ENCODE measurements around the gene MBP.
"Not testable (repeated sequence)": the region's sequence is repeated elsewhere in the genome, so short reads cannot be mapped to it uniquely, and the experiment has no call there.

Gene MBP

DNA sequence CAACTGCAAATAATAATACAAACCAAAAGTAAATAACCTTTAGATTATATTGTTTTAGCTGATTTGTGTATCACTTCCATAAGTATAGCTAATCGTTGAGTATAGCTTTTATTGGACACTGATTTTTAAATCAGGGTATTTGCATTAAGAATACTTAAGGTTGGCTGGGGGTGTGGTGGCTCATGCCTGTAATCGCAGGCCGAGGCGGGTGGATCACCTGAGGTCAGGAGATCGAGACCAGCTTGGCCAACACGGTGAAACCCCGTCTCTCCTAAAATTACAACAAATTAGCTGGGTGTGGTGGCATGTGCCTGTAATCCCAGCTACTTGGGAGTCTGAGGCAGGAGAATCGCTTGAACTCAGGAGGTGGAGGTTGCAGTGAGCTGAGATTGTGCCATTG lies 188.2 kb downstream of the MBP start:
- H3K27ac Mint-ChIP-seq (ENCODE audit: low read depth); H3K36me3 Mint-ChIP-seq (ENCODE audit: insufficient read depth); H3K9me3 Mint-ChIP-seq; H3K27me3 Mint-ChIP-seq; DNase-seq (ENCODE audit: low spot score in 2 of 2); H3K4me3 Mint-ChIP-seq; ATAC-seq (replicated peaks; ENCODE audit: extremely low read depth, poor library complexity, severe bottlenecking): not testable (repeated sequence)
- peaks cover 34% of the 10 kb centered on the region for H3K4me1 Mint-ChIP-seq

DNA sequence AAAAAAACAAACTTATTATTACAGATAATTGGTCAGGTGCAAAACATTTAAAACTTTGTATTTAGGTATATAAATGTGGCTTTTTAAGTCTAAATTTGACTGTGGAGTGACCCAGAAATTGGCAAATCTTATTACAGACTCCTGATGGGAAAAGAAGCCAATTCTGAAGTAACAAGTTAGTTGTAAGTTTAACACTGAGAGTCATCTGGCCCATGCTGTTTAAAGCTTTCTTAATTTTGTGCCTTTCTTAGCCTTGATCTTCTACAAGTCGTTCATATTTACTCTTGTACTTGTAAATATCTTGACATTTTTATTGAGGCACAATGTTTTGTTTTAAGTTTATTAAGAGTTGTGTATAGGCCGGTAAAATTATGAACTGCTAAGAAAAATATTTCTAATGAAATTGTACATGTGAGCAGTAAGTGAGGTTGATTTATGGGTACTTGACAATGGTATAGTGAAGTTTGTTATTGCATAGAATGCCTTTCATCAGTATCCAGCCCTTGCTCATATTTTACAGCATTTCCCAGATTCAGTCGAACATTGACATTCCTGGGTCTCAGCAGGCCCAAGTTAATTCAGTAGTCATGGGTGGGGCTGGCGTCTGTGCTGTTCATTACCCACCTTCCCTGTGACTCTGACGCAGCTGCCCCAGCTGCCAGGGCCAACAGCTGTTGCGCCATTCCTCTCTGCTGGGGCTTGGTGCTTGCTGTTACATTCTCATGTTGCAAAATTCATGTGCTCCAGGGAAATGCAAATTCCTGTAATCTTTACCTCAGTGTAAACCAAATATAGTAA lies 188.8 kb downstream of the MBP start:
- ATAC-seq (replicated peaks; ENCODE audit: extremely low read depth, poor library complexity, severe bottlenecking) (no peak), DNase-seq (ENCODE audit: low spot score in 2 of 2) (no peak)
- no peak overlapping the region for H3K27ac Mint-ChIP-seq (ENCODE audit: low read depth)
- peaks cover 8% of the 10 kb centered on the region for H3K36me3 Mint-ChIP-seq (ENCODE audit: insufficient read depth)
- no peaks in the 10 kb centered on the region for H3K27me3 Mint-ChIP-seq
- H3K9me3 Mint-ChIP-seq, result no peaks in the 10 kb centered on the region
- H3K4me3 Mint-ChIP-seq, result no peak overlapping the region
- peaks cover 30% of the 10 kb centered on the region for H3K4me1 Mint-ChIP-seq

DNA sequence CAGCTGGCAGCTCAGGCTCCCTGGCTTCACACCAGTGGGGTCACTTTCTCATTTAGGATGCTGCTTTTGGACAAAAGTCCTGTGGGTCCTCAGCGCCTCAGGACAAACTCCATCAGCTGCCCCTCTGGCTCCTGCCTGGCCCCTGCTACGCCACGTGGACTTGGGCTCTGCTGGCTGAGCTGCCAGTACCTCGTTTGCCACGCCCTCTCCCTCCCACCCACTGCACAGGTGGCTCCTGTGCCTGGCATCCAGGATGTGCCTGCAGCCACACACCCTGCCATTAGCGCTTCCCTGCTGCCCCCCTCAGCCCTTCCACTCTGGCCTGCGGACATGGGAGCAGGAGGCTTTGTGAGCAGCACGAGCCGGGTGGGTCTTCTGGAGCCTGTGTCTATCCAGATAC lies 191.3 kb downstream of the MBP start:
- Mint-ChIP-seq H3K9me3 (no peaks in the 10 kb centered on the region), H3K27ac (ENCODE audit: low read depth) (no peak overlapping the region), H3K4me1 (peaks cover 6% of the 10 kb centered on the region), H3K36me3 (ENCODE audit: insufficient read depth) (peaks cover 22% of the 10 kb centered on the region), H3K27me3 (no peaks in the 10 kb centered on the region), H3K4me3 (no peak overlapping the region)
- ATAC-seq (replicated peaks; ENCODE audit: extremely low read depth, poor library complexity, severe bottlenecking) (no peak), DNase-seq (ENCODE audit: low spot score in 2 of 2) (no peak)

DNA sequence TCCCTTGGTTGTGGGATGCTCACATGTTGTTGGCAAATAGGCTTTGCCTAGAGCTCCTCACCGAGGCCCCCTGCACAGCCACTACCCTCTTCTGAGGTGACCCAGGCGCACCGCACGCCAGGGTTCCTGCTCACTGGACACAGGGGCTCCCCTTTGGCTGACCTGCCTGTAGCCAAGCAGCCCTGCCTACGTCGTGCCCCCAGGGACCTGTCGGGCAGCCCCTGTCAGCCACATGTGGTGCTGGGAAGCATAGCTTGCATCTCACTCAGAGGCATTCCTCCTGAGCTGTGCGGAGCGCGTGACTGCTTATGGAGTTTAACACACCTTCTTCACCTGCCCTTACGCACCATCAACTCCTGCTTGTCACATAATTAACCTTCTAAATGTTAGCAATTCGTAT lies 194.0 kb downstream of the MBP start:
- H3K27ac Mint-ChIP-seq (ENCODE audit: low read depth), result no peak overlapping the region
- peaks cover 28% of the 10 kb centered on the region for H3K36me3 Mint-ChIP-seq (ENCODE audit: insufficient read depth)
- no peaks in the 10 kb centered on the region for H3K4me1 Mint-ChIP-seq
- DNase-seq (ENCODE audit: low spot score in 2 of 2) (no peak), ATAC-seq (replicated peaks; ENCODE audit: extremely low read depth, poor library complexity, severe bottlenecking) (no peak)
- H3K27me3 Mint-ChIP-seq, result no peaks in the 10 kb centered on the region
- no peak overlapping the region for H3K4me3 Mint-ChIP-seq
- no peaks in the 10 kb centered on the region for H3K9me3 Mint-ChIP-seq

DNA sequence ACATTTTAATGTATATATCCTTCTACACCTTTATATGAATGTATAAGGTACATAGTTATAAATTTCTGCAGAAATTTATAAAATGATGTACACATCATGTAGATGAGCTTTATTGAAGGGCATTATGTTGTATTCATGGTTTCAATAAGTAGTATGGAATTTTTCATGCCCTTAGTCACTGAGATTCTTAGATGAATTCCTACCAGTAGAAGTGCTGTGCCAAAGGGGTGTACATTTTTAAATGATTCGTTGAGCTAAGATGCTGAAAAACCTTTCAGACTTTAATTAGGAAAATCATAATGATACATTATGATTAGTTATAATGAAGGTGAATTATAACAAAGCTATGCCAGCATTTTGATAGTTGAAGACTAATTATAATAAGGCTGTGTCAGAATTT lies 195.0 kb downstream of the MBP start:
- ATAC-seq (replicated peaks; ENCODE audit: extremely low read depth, poor library complexity, severe bottlenecking), result no peak
- H3K4me3 Mint-ChIP-seq, result no peak overlapping the region
- peaks cover 2% of the 10 kb centered on the region for H3K4me1 Mint-ChIP-seq
- DNase-seq (ENCODE audit: low spot score in 2 of 2), result no peak
- H3K27ac Mint-ChIP-seq (ENCODE audit: low read depth), result no peak overlapping the region
- H3K27me3 Mint-ChIP-seq, result no peaks in the 10 kb centered on the region
- no peaks in the 10 kb centered on the region for H3K9me3 Mint-ChIP-seq
- peaks cover 28% of the 10 kb centered on the region for H3K36me3 Mint-ChIP-seq (ENCODE audit: insufficient read depth)

DNA sequence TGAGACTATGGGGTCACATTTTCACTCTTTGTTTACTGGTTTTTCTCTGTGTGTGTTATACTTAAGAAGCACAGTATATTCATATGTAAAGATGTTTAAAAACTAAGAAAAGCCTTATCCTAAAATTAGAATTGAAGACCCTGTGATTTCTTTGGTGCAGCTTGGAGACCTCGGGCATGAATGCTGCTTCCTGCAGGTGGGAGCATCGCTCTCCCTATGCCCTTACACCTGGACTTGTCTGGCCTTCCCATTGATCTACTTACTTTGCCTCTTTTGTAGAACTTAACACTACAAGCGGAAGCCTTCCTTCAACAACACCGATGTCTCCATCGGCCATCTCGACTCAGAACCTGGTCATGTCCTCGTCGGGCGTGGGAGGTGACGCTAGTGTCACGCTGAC lies 195.7 kb downstream of the MBP start:
- ATAC-seq (replicated peaks; ENCODE audit: extremely low read depth, poor library complexity, severe bottlenecking) (no peak), DNase-seq (ENCODE audit: low spot score in 2 of 2) (no peak)
- no peak overlapping the region for H3K27ac Mint-ChIP-seq (ENCODE audit: low read depth)
- no peaks in the 10 kb centered on the region for H3K9me3 Mint-ChIP-seq
- peaks cover 29% of the 10 kb centered on the region for H3K36me3 Mint-ChIP-seq (ENCODE audit: insufficient read depth)
- H3K4me3 Mint-ChIP-seq, result no peak overlapping the region
- H3K4me1 Mint-ChIP-seq, result peaks cover 10% of the 10 kb centered on the region
- H3K27me3 Mint-ChIP-seq, result no peaks in the 10 kb centered on the region

DNA sequence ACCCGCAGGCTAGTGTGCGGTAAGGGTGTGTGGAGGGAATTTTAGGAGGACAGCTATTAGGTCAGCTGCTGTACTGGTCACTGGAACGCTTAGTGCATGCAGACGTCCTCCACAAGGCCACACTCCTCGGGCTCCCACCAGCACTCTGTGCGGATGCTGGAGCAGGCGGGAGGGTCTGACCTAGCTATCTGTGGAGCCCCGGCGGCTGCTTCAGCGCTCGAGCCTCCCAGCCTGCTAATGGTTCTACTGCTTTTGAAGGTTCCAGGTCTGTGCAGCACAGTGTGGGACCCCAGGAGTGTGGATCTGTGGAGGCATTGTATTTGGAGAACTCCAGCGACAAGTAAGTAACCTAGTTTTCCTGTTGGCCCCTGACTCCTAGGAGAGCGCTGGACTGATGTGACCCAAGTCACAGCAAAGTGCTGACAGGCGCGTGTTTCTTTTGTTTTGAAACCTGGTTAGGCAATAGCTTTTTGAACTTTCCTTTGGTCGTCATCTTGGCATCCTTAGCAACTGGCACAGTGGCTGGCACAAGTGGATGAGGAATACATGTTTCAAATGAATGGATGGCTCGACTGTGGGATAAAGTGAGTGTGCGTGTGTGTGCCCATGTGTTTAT lies 196.8 kb downstream of the MBP start:
- no peak for ATAC-seq (replicated peaks; ENCODE audit: extremely low read depth, poor library complexity, severe bottlenecking)
- DNase-seq (ENCODE audit: low spot score in 2 of 2), result no peak
- no peak overlapping the region for H3K27ac Mint-ChIP-seq (ENCODE audit: low read depth)
- H3K4me3 Mint-ChIP-seq, result no peak overlapping the region
- no peaks in the 10 kb centered on the region for H3K9me3 Mint-ChIP-seq
- peaks cover 32% of the 10 kb centered on the region for H3K36me3 Mint-ChIP-seq (ENCODE audit: insufficient read depth)
- H3K27me3 Mint-ChIP-seq, result no peaks in the 10 kb centered on the region
- peaks cover 12% of the 10 kb centered on the region for H3K4me1 Mint-ChIP-seq

DNA sequence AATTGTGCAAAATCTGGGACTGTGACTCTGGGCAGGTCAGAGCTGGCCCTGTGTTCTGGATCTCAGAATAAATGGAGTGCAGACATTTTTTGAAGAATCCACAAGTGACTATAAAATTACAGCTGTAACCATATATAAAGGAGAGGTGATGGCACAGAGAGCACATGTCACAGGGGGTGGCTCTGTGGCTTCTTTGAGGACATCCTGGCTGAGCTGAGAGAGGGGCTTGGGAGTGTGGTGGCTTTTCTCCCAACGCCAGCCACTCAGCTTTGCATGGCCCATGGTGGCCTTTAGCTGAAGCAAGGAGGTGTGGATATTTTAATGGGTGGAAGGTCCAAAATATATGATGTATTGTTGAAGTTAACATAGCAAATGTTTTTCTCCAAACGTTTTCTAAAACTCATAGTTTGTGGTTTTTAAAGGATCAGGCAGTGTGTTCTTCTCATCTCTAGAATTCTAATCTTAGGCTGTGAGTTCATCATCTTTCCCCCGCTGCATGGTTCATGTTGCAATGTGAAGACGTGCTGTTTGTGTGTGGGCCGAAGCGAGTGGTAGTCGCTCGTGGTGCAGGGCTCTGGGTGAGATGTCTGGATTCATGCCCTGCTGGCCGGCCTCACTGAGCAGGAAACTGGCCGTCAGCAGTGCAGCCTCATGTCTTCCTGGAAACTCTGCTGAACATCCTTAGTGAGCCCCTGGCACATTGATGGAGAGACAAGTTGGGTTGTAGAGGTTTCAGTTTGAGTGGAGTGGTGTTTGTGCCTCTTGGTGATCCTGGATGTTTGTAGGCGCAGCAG lies 200.4 kb downstream of the MBP start:
- Mint-ChIP-seq H3K27me3 (no peaks in the 10 kb centered on the region), H3K9me3 (no peaks in the 10 kb centered on the region), H3K27ac (ENCODE audit: low read depth) (peak overlapping the region; percentile 35), H3K4me3 (no peak overlapping the region), H3K4me1 (peaks cover 12% of the 10 kb centered on the region), H3K36me3 (ENCODE audit: insufficient read depth) (peaks cover 36% of the 10 kb centered on the region)
- no peak for ATAC-seq (replicated peaks; ENCODE audit: extremely low read depth, poor library complexity, severe bottlenecking)
- DNase-seq (ENCODE audit: low spot score in 2 of 2), result no peak

DNA sequence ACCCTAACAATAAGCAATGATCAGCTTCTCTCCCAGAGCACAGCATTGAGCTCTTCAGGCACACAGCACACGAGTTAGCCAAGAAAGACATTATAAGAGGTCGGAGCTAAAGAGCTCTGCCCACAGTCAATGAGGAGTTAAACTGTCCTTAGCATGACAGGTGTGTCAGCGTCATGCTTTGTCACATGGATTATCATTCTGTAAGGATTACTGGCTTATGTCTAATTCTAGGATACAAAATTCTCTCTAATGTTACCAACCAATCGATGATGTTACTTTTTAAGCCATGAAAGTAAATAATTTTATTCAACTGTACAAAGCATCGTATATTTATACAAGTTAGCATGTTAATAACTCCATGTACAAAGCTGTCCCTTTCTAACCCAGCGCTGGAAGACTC lies 201.4 kb downstream of the MBP start:
- no peak for ATAC-seq (replicated peaks; ENCODE audit: extremely low read depth, poor library complexity, severe bottlenecking)
- Mint-ChIP-seq H3K9me3 (no peaks in the 10 kb centered on the region), H3K27ac (ENCODE audit: low read depth) (no peak overlapping the region), H3K27me3 (no peaks in the 10 kb centered on the region), H3K4me3 (no peak overlapping the region), H3K36me3 (ENCODE audit: insufficient read depth) (peaks cover 31% of the 10 kb centered on the region), H3K4me1 (peaks cover 12% of the 10 kb centered on the region)
- no peak for DNase-seq (ENCODE audit: low spot score in 2 of 2)

Measured in central memory CD8-positive, alpha-beta T cell (primary cell).